Keratinocyte (primary cell): ENCODE data around the gene TAF1B. TPM values are rescaled to one million over a fixed set of nuclear protein-coding genes. Genes with fewer than 3 reads are reported as not detected.
A peak's percentile ranks its signal among the peaks of the same experiment; 100 is the strongest.

Experiments
- DNase-seq: peaks from one replicate; pipeline ENCODE4 v3.0.0-alpha.2; 2011; ENCODE audit warnings: low read depth, missing footprints, low spot score
- FAIRE-seq: peaks from 2 replicates; lab custom pipeline; 2011; peaks lifted over from hg19 to GRCh38; lab: Jason Lieb, UNC
- H2AFZ ChIP-seq: 2 replicates; pipeline ENCODE4 v1.6.0; 2012; ENCODE audit warnings: low read length, control low read depth, inconsistent platforms; ENCODE audit not compliant: control insufficient read depth
- H3K27ac ChIP-seq: 2 replicates; pipeline ENCODE4 v1.5.1; 2011; ENCODE audit warnings: low read length; ENCODE audit not compliant: control insufficient read depth, insufficient read depth
- H3K27me3 ChIP-seq: 3 replicates; pipeline ENCODE4 v1.6.0; 2011; ENCODE audit warnings: low read length; ENCODE audit not compliant: control insufficient read depth, insufficient read depth; ENCODE audit errors: extremely low read depth
- H3K36me3 ChIP-seq, 2 experiments: 2 replicates in 1 of 2; 3 replicates in 1 of 2; pipeline ENCODE4 v1.5.1; 2011; ENCODE audit warnings: low read length in 2 of 2, mild to moderate bottlenecking in 1 of 2; ENCODE audit not compliant: control insufficient read depth in 2 of 2, insufficient read depth in 2 of 2; ENCODE audit errors: extremely low read depth in 1 of 2
- H3K4me1 ChIP-seq: 3 replicates; pipeline ENCODE4 v1.5.1; 2011; ENCODE audit warnings: low read length; ENCODE audit not compliant: control insufficient read depth, insufficient read depth; ENCODE audit errors: extremely low read depth
- H3K4me2 ChIP-seq: 3 replicates; pipeline ENCODE4 v1.6.0; 2011; ENCODE audit warnings: low read depth, low read length; ENCODE audit not compliant: control insufficient read depth, insufficient read depth; ENCODE audit errors: extremely low read depth
- H3K4me3 ChIP-seq, 3 experiments: fragments of 200-600 bp in 1 of 3; sonication (generic) in 1 of 3; 2 replicates in 2 of 3; 3 replicates in 1 of 3; pipeline ENCODE4 v1.5.1; 2011 to 2016; ENCODE audit warnings: low read length in 3 of 3, mild to moderate bottlenecking in 3 of 3, control low read depth in 2 of 3, inconsistent platforms in 1 of 3, low read depth in 1 of 3, mixed read lengths in 1 of 3, mixed run types in 1 of 3, moderate library complexity in 1 of 3; ENCODE audit not compliant: control insufficient read depth in 2 of 3, insufficient read depth in 2 of 3; ENCODE audit errors: extremely low read depth in 1 of 3
- H3K79me2 ChIP-seq: 2 replicates; pipeline ENCODE4 v1.6.0; 2012; ENCODE audit warnings: low read length; ENCODE audit not compliant: control insufficient read depth, insufficient read depth
- H3K9ac ChIP-seq: 3 replicates; pipeline ENCODE4 v1.6.0; 2011; ENCODE audit warnings: low read length; ENCODE audit not compliant: control insufficient read depth, insufficient read depth; ENCODE audit errors: extremely low read depth
- H3K9me1 ChIP-seq: 3 replicates; pipeline ENCODE4 v1.6.0; 2011; ENCODE audit warnings: low read length; ENCODE audit not compliant: control insufficient read depth, insufficient read depth; ENCODE audit errors: extremely low read depth
- H3K9me3 ChIP-seq: 2 replicates; pipeline ENCODE4 v1.5.1; 2012; ENCODE audit warnings: low read depth, low read length; ENCODE audit not compliant: control insufficient read depth
- H4K20me1 ChIP-seq: 3 replicates; pipeline ENCODE4 v1.6.0; 2011; ENCODE audit warnings: low read length; ENCODE audit not compliant: control insufficient read depth, insufficient read depth; ENCODE audit errors: extremely low read depth
- CTCF ChIP-seq, 3 experiments: IDR thresholded peaks in 1 of 3; conservative IDR thresholded peaks in 1 of 3; optimal IDR thresholded peaks in 1 of 3; 2 replicates in 2 of 3; 3 replicates in 1 of 3; pipeline versions ENCODE3 to v1.5.1; 2011; ENCODE audit warnings: low read length in 3 of 3, mild to moderate bottlenecking in 3 of 3, moderate library complexity in 2 of 3, control low read depth in 1 of 3, inconsistent platforms in 1 of 3; ENCODE audit not compliant: insufficient read depth in 2 of 3; ENCODE audit errors: extremely low read depth in 1 of 3
- EZH2 ChIP-seq: IDR thresholded peaks from one replicate; pipeline ENCODE4 v1.6.1; 2012; ENCODE audit warnings: inconsistent platforms, mild to moderate bottlenecking, low read length, moderate library complexity
- dilution Hi-C: fragments of 300-500 bp; cut with MboI; formaldehyde crosslinking; loops from one replicate; pipeline ENCODE4 v1.7.0; 2020; ENCODE audit warnings: low sequenced_read_pairs; ENCODE audit not compliant: extremely low pct_ligation_motif_present
- polyA plus RNA-seq, 5 experiments: library from polyadenylated mRNA; depleted of rRNA in 3 of 5; stranded (reverse) in 3 of 5; stranded (forward) in 1 of 5; unstranded in 1 of 5; fragments of >200 nt; gene quantifications; 1 replicate in 1 of 5; 2 replicates in 3 of 5; 3 replicates in 1 of 5; pipeline versions ENCODE4 v1.2.1 to v1.2.3, GENCODE V29; 2011 to 2012; ENCODE audit warnings: missing spikeins in 2 of 5, low read depth in 1 of 5, low replicate concordance in 1 of 5

The TAF1B gene
- polyA plus RNA-seq, 1 donor (not counting 4 experiments of a cell fraction or from before 2014, with no cell fraction given), result 16.5 TPM

- peak overlapping the region; percentile 83 for H3K4me2 ChIP-seq
- FAIRE-seq, result peak; percentile 63
- dilution Hi-C loops, result no loop called here
These were observed 52.7 kb downstream of the TAF1B start for GRCh38 chr2:9895669-9896590.

GRCh38 chr2:9897331-9897737 lies 54.1 kb downstream of the TAF1B start:
- H3K27me3 ChIP-seq, result no peaks in the 10 kb centered on the region
- no peaks in the 10 kb centered on the region for H3K79me2 ChIP-seq
- no peaks in the 10 kb centered on the region for H3K9me1 ChIP-seq
- peak; percentile 84 for FAIRE-seq
- peak; percentile 75 for DNase-seq
- dilution Hi-C loops, result no loop called here
- peak overlapping the region; percentile 77 for H3K9ac ChIP-seq
- H3K27ac ChIP-seq, result peak overlapping the region; percentile 95
- H2AFZ ChIP-seq, result no peak overlapping the region
- TF ChIP-seq CTCF (optimal IDR thresholded peaks at IDR 0.05 in 1 of 3, IDR thresholded peaks at IDR 0.05 in 1 of 3, conservative IDR thresholded peaks at IDR 0.05 in 1 of 3; ENCODE audit: extremely low read depth in 1 of 3, insufficient read depth in 2 of 3, low read length in 3 of 3), result no peak
- peaks cover 38% of the 10 kb centered on the region for H3K4me1 ChIP-seq
- H3K4me2 ChIP-seq, result peak overlapping the region; percentile 83
- no peaks in the 10 kb centered on the region for H3K9me3 ChIP-seq
- H3K4me3 ChIP-seq, result no peak overlapping the region
- H4K20me1 ChIP-seq, result no peaks in the 10 kb centered on the region
- H3K36me3 ChIP-seq, result no peaks in the 10 kb centered on the region

More at GRCh38 chr2:9895669-9896590, 52.7 kb downstream of the TAF1B start:
- H3K27ac ChIP-seq, result peak overlapping the region; percentile 95
- no peaks in the 10 kb centered on the region for H3K79me2 ChIP-seq
- peak overlapping the region; percentile 77 for H3K9ac ChIP-seq
- no peaks in the 10 kb centered on the region for H3K27me3 ChIP-seq
- H3K36me3 ChIP-seq, result no peaks in the 10 kb centered on the region
- no peaks in the 10 kb centered on the region for H3K9me1 ChIP-seq
- no peaks in the 10 kb centered on the region for H3K9me3 ChIP-seq
- peak overlapping the region in 2 of 3 experiments; percentile 22 to 29 for H3K4me3 ChIP-seq
- DNase-seq, result peak; percentile 28
- peaks cover 38% of the 10 kb centered on the region for H3K4me1 ChIP-seq
- no peak overlapping the region for H2AFZ ChIP-seq
- no peaks in the 10 kb centered on the region for H4K20me1 ChIP-seq
- TF ChIP-seq CTCF (optimal IDR thresholded peaks at IDR 0.05 in 1 of 3, IDR thresholded peaks at IDR 0.05 in 1 of 3, conservative IDR thresholded peaks at IDR 0.05 in 1 of 3; ENCODE audit: extremely low read depth in 1 of 3, insufficient read depth in 2 of 3, low read length in 3 of 3), result no peak
- no peak for TF ChIP-seq EZH2
